NCI-H526 treated with DMSO at 0.1 percent for 48 hours (cell line): ENCODE data around the gene ITPKC.
"Not testable (repeated sequence)": the region's sequence is repeated elsewhere in the genome, so short reads cannot be mapped to it uniquely, and the experiment has no call there.

Source experiments
- DNase-seq: peaks from one replicate; lab custom pipeline; 2025; lab: John Stamatoyannopoulos, UW

The ITPKC gene

DNA sequence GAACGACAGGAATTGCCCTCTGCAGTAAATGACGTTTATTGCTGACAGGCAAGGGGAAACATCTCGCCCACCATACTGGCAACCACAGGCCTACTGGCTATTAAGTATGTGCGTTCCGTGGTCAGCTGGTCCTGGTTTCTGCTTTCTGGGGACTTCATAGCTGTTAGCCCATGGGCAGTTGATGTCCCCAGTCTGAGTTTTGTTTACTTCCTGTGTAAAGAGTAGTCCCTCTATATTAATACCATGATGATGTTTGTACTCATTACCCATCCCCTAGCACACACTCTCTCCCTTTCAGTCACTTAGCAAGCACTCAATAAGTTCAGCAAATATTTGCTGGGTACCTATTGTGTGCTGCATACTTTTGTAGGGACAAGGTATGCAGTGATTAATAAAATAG is 52.0 kb downstream of the ITPKC start:
- no peak for DNase-seq

DNA sequence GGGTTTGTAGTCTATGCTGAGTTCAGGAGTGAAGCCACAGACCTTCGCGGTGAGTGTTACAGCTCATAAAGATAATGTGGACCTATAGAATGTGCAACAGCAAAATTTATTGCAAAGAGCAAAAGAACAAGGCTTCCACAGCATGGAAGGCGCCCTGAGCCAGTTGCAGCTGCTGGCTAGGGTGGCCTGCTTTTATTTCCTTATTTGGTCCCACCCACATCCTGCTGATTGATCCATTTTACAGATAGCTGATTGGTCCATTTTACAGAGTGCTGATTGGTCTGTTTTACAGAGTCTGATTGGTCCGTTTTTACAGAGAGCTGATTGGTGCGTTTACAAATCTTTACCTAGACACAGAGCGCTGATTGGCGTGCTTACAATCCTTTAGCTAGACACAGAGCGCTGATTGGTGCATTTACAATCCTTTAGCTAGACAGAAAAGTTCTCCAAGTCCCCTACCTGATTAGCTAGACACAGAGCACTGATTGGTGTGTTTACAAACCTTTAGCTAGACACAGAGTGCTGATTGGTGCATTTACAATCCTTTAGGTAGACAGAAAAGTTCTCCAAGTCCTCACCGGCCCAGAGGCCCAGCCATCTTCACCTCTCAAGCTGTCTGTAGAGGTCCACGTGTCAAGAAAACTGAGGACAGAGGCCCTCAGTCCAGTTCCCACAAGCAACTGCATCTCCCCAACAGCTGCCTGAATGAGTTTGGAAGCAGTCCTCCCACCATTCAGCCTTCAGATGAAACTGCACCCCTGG is 54.4 kb downstream of the ITPKC start:
- DNase-seq, result not testable (repeated sequence)

DNA sequence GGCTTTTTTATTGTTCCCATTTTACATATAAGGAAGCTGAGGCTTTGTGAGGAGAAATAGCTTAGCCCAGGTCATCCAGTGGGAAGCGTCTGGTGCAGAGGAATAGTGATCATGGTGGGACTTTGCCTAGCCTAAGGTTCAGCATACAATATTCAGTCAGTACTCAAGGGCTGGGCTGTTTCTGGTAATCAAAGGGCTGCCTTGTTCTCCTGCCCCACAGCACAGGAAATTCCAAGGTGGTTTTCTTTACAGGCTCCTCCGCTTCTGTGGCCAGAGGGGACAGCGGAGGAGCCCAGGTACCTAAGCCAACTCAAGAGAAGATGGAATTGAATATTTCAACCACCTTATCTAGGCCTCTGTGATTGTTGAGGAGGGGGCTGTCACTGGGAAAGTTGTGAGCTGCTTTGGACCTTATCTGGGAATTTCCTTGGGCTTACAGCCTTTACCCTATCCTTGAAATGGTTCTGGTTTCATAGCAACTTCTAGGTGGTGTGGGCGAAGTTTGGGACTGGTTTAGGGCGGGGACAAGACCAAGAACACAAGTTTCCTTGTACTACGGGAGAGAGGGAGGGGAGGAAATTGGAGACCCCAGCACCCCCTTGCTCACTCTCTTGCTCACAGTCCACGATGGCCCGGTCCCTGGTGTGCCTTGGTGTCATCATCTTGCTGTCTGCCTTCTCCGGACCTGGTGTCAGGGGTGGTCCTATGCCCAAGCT is 58.2 kb downstream of the ITPKC start, which contains the start of gene MIA:
Gene MIA, plus strand, starts transcription at position 606 of the 716 bp plus-strand sequence. Its CDS starts 22 bp downstream, at position 628.
- DNase-seq, result no peak

DNA sequence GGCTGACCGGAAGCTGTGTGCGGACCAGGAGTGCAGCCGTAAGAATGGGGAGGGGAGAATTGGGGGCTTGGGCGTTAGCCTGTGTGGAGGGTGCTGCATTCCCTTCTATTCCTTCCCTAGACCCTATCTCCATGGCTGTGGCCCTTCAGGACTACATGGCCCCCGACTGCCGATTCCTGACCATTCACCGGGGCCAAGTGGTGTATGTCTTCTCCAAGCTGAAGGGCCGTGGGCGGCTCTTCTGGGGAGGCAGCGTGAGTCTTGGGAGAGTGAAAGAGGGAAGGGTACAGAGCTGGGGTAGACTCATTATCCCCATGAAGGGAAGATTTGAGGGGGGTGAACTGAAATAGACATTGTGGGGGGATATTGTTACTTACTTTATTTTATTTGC is 58.7 kb downstream of the ITPKC start:
- no peak for DNase-seq

DNA sequence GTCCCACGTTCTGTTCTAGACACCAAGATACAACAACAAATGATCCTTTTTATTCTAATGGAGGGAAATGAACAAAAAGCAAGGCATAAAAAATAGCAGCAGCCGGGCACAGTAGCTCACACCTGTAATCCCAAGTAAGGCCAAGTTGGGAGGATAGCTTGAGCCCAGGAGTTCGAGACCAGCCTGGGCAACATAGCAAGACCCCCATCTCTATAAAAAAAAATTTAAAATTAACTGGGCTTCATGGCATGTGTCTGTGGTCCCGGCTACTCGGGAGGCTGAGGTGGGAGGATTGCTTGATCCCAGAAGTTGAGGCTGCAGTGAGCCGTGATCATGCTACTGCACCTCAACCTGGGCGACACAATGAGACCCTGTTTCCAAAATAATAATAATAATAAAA is 59.5 kb downstream of the ITPKC start:
- DNase-seq, result no peak

DNA sequence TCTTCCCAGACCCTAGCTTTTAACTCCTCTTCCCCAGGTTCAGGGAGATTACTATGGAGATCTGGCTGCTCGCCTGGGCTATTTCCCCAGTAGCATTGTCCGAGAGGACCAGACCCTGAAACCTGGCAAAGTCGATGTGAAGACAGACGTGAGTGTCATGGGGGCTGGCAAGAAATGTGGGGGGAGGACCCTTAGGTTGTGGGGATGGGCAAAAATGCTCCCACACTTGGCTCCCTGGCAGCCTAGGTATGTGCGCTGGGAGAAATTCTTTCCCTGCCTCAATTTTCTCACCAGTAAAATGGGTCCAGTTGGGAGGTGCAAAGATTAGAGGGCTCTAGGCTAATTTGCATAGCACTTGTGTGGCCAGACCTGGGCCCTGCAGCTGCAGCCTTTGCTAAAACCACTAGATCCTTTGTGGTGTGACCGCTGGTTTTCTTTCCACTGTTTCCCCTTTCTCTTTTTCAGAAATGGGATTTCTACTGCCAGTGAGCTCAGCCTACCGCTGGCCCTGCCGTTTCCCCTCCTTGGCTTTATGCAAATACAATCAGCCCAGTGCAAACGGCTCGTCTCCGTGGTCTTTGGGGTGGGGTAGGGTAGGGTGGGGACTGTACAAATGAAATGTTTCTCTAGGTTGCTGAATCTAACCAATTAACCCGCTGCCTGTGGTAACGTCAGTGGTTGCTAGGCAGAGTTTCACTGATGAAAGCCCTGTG is 60.2 kb downstream of the ITPKC start:
- DNase-seq, result peak; percentile 98

DNA sequence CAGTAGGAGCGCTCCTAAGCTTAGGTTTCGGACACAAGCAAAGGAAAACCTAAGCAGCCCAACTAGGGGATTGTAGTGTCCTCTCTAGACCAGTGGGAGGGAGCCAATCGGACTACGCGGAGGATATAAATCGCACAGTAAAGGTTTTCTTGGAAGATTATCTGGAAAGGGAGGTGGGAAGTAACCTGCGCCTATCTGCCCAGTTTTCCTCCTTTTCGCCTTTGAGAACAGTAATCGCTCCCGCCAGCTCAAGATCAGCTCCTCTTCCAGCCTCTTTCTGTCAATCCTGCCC is 60.7 kb downstream of the ITPKC start:
- DNase-seq, result no peak

DNA sequence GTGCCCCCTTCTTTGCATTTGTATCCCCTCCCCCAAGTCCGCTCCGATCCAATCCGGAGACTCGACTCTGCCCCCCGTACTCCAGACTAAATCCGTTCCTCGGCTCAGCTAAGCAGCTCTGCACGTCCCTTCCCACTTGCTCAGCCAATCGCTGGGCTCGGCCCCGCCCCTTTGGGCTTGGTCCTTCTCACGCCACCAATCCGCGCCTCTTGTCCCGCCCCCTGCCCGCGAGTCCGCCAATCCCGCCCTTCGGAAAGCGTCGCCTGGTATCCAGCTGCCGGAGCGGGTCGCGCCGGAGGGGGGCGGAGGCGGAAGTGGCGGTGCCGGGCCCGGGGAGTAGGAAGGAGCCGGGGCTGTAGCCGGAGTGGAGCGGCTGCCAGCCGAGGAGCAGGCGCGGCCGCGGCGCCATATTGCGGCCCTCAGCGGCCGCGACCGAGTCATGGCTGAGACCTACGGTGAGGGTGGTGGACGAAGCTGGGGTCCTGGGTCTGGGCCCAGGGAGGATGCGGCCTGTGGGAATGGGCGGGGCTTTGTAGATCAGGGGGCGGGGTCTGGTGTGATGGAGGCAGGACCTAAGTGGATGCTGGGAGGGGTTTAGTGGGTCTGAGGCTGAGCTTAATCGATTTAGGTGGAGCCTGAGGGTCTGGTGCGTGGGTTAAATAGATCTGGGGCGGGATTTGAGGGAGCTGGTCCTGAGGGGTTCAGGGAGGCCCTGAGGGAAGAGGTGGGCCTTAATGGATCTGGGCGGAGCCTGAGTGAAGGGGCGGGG is 61.2 kb downstream of the ITPKC start, which contains the start of gene RAB4B:
Gene RAB4B, plus strand, starts transcription at position 311 of the 769 bp plus-strand sequence. Its CDS starts 129 bp downstream, at position 440.
- peak; percentile 100 for DNase-seq

DNA sequence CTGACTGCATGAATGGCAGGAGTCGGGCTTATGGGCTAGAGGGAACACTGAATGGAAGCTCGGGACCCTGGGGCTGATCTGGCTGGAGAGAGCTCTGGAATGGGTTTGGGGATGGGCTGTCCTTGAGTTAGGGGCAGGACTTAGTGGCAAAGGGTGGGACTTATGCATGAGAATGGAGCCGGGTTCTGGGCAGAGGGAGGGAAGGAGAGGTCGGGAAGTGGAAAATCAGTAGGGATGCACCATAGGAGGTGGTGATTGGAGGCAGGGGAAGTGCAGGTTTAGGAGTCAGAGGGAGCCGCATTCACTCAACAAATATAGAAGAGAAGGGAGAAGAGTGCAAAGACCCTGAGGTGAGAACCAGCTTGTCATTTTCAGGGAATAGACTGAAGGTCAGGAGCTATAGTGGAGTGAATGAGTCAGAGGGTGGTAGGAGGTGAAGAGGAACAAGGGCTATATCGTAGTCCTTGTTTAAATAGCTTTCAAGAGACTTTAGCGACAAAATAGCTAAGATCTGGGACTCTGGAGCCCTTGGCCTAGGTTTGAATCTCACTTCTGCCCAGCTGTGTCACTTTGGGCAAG is 61.9 kb downstream of the ITPKC start:
- no peak for DNase-seq

DNA sequence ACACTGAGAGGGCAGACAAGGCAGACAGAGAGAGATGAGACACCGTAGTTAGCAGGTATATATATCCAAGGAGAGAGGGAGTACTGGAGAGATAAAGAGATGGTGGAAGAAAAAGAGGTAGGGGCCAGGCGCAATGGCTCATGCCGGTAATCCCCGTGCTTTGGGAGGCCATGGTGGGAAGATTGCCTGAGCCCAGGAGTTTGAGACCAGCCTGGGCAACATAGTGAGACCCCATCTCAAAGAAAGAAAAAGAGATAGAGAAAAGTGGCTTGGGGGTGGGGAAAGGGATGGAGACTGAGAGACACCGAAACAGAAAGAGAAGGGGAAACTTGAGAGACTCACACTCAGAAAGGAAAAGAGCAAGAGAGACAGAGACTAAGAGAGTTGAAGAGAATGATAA is 63.7 kb downstream of the ITPKC start:
- no peak for DNase-seq

DNA sequence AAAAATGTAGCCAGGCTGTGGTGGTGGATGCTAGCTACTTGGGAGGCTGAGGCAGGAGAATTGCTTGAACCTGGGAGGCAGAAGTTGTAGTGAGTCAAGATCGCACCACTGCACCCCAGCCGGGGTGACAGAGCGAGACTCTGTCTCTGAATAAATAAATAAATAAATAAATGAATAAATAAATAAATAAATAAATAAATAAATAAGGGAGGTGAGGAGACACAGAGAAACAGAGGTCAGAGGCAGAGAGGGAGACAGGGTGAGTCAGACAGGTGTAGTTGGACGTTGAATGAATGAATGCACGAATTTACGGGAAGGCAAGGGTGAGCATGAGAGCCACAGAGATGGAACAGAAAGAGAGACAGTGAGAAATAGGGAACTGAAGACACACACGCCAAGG is 64.2 kb downstream of the ITPKC start:
- DNase-seq, result no peak

DNA sequence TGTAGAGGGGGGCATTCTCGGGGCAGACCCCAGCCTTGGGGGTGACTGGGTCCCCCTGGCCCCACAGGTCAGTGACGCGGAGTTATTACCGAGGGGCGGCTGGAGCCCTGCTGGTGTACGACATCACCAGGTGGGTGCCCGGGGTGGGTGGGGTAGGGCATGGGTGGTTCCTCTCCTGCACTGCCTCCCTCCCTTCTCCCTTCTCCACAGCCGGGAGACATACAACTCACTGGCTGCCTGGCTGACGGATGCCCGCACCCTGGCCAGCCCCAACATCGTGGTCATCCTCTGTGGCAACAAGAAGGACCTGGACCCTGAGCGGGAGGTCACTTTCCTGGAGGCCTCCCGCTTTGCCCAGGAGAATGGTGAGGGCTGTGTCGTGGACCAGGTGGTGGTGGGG is 66.8 kb downstream of the ITPKC start:
- DNase-seq, result no peak

DNA sequence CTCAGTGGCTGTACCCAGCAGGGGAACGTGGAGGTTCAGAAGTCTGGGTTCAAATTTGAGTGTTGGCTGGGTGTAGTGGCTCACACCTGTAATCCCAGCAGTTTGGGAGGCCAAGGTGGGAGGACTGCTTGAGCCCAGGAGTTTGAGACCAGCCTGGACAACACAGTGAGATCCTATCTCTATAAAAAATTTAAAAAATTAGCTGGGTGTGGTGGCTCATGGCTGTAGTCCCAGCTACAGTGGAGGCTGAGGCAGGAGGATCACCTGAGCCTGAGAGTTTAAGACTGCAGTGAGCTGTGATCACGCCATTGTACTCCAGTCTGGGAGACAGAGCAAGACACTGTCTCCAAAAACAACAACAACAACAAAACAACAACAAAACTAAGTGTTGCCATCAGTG is 67.2 kb downstream of the ITPKC start:
- DNase-seq, result not testable (repeated sequence)

DNA sequence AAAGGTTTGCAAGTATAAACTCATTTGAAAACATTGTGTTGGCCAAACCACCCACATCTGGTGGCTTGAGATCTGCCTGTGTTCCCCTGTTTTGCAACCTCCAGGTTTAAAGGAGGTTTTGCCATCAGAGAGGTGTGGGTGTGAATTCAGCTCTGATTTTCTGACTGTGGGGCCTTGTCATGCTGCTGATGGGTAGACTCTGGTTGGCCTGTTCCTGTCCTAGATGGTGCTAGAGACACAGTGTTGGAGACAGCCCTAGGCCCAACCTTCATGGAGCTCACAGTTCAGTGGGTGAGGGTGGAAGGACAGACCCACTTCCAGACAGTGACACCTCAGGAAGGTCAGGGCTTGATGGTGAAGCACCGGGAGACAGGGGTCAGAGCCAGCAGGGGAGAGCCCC is 68.6 kb downstream of the ITPKC start:
- no peak for DNase-seq

DNA sequence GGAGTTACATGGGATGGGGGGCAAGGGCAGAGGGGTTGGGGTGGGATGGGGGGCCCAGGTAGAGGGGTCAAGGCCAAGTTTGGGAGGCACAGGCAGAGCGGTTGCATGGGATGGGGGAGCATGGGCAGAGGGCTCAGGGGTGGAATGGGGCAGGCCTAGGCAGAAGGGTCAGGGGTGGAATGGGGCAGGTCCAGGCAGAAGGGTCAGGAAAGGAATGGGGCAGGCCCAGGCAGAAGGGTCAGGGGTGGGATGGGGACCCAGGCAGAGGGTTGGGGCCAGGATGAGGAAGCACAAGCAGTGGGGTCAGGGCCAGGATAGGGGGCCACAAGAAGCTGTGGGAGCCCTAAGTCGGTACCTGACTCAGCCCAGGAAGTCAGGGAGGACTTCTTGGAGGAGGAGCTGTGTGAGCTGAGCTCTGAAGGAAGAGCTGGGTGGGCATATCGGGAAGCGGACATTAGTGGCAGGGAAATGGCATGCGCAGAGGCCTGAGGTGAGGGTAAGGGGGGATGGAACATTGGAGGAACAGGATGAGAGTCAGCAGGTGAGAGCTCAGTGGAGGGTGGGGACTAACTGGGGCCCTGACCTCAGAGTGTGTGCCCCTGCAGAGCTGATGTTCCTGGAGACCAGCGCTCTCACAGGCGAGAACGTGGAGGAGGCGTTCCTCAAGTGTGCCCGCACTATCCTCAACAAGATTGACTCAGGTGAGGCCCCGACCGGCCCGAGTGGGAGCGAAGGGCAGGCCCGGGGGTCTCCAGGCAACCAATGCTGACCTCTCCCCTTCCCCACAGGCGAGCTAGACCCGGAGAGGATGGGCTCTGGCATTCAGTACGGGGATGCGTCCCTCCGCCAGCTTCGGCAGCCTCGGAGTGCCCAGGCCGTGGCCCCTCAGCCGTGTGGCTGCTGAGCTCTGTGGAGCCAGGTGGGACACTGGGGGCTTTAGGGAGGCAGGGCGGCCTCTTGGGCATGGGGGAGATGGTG is 69.4 kb downstream of the ITPKC start:
- no peak for DNase-seq
